GM12801 (cell line): ENCODE measurements around the gene MTO1.

Experiments used
- CTCF ChIP-seq: IDR thresholded peaks from one replicate; pipeline ENCODE4 v1.5.1; 2011; ENCODE audit warnings: control low read depth; ENCODE audit not compliant: insufficient read length; ENCODE audit errors: extremely low read depth

Gene MTO1

GRCh38 chr6:73516514-73517489 lies 55.3 kb downstream of the MTO1 start:
- no peak for TF ChIP-seq CTCF

- no peak for TF ChIP-seq CTCF
These were observed 58.6 kb downstream of the MTO1 start for GRCh38 chr6:73519926-73520687.

- no peak for TF ChIP-seq CTCF
These were observed 59.3 kb downstream of the MTO1 start, which contains the start of gene EEF1A1 for GRCh38 chr6:73520688-73521350. Gene EEF1A1, minus strand, starts transcription at chr6:73521032. Its CDS starts 1,006 bp downstream, at chr6:73520026.

- TF ChIP-seq CTCF = no peak
These were observed 59.9 kb downstream of the MTO1 start for GRCh38 chr6:73521351-73521985.

- TF ChIP-seq CTCF = no peak
These were observed 62.0 kb downstream of the MTO1 start for GRCh38 chr6:73523434-73524123.

GRCh38 chr6:73525546-73526330 lies 64.2 kb downstream of the MTO1 start:
- no peak for TF ChIP-seq CTCF
